ENCODE results near the gene DPEP3.
"Not testable (repeated sequence)": the region's sequence is repeated elsewhere in the genome, so short reads cannot be mapped to it uniquely, and the experiment has no call there.

The DPEP3 gene

GRCh38 chr16:67979955-67980678, at the start of gene DPEP3:
Gene DPEP3 (minus strand): TSS chr16:67980499. CDS start chr16:67980380, 119 bp downstream.
- DNase-seq (ENCODE audit: low read depth in 2 of 2), result no peak

- no peak for DNase-seq (ENCODE audit: low read depth in 2 of 2)
Measured at GRCh38 chr16:68028996-68029395, 48.7 kb upstream of the DPEP3 start.

GRCh38 chr16:68022728-68023537, 42.6 kb upstream of the DPEP3 start, which contains the start of the genes DDX28 and DUS2:
Gene DDX28 (minus strand): TSS chr16:68023232. CDS start chr16:68023202, 30 bp downstream.
Gene DUS2 (plus strand): TSS chr16:68023284. CDS start chr16:68038024, 14,740 bp downstream.
- peak; percentile 72 to 76 for DNase-seq (ENCODE audit: low read depth in 2 of 2)

DNA sequence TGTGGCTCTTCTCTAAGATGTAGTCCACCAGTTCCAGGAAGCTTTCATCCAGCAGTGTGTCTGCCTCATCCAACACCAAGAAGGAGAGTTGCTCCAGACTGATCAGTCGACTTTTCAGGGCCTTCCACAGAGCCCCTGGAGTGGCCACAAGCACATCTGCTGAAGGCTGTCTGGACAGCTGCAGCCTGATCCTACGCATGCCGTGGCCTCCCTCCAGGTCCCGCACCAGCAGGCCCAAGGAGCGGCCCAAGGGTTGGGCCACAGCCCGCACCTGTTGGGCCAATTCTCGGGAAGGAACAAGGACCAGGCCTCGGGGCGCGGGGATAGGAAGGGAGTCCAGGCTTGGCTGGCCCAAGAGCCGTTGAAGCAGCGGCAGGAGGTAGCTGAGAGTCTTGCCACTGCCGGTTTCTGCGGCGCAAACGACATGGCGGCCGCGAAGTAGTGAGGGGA, 42.0 kb upstream of the DPEP3 start:
- DNase-seq (ENCODE audit: low read depth in 2 of 2), result no peak

GRCh38 chr16:68021490-68021889, 41.2 kb upstream of the DPEP3 start:
- no peak for DNase-seq (ENCODE audit: low read depth in 2 of 2)

GRCh38 chr16:68019167-68019680, 38.9 kb upstream of the DPEP3 start:
- no peak for DNase-seq (ENCODE audit: low read depth in 2 of 2)

GRCh38 chr16:68015681-68016080, 35.4 kb upstream of the DPEP3 start, which contains the start of gene DPEP2NB:
Gene DPEP2NB (minus strand): TSS chr16:68015911. CDS start chr16:68015770, 141 bp downstream.
- DNase-seq (ENCODE audit: low read depth in 2 of 2), result no peak

- no peak for DNase-seq (ENCODE audit: low read depth in 2 of 2)
Measured at GRCh38 chr16:68013440-68013839, 33.1 kb upstream of the DPEP3 start.

GRCh38 chr16:68009872-68010271, 29.6 kb upstream of the DPEP3 start:
- not testable (repeated sequence) for DNase-seq (ENCODE audit: low read depth in 2 of 2)

- no peak for DNase-seq (ENCODE audit: low read depth in 2 of 2)
Measured at GRCh38 chr16:68009157-68009735, 28.9 kb upstream of the DPEP3 start.

DNA sequence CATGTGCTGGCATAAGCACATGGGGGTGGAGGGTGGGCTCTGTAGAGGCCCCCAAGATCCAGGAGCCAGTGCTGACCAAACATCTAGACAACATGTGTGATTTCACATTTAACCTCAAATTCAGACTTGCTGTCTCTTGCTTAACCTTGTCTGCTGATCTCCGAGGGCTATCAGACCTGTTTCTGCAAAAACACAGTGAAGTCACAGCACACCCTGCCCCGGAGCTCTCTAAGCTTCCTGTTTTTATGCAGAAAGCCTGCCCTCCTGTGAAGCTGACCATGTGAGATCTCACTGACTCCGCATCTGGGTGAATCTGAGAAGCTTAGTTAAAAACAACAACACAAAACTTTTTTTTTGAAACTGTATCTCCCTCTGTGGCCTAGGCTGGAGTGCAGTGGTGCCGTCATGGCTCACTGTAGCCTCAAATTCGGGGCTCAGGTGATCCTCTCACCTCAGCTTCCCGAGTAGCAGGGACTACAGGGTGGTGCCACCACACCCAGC, 25.5 kb upstream of the DPEP3 start:
- DNase-seq (ENCODE audit: low read depth in 2 of 2), result no peak

- no peak for DNase-seq (ENCODE audit: low read depth in 2 of 2)
Measured at GRCh38 chr16:68005211-68005610, 24.9 kb upstream of the DPEP3 start.

- DNase-seq (ENCODE audit: low read depth in 2 of 2), result no peak
Measured at GRCh38 chr16:68003031-68003430, 22.7 kb upstream of the DPEP3 start.

DNA sequence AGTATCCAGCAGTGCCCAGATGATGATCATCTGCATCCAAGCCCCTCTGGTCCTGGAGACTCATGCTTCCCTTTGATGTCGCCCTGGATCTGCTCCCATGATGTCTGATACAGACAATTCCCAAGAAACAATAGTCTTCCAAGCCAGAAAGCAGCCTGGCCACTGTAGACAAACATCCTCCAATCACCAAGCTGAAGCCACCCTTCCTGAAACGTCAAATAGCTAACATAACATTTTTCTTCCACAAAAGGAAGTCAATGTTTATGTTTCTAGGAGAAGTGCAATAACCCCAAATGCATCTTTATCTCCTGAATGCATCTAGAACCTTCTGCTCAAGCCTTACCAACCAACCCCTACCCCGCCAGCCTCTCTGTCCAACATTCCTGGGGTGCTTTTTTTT, 20.2 kb upstream of the DPEP3 start:
- DNase-seq (ENCODE audit: low read depth in 2 of 2), result no peak

- no peak for DNase-seq (ENCODE audit: low read depth in 2 of 2)
Measured at GRCh38 chr16:67999985-68000384, 19.7 kb upstream of the DPEP3 start.

- DNase-seq (ENCODE audit: low read depth in 2 of 2), result not testable (repeated sequence)
Measured at GRCh38 chr16:67998779-67999688, 18.7 kb upstream of the DPEP3 start, which contains the start of gene DPEP2. Gene DPEP2 (minus strand): TSS chr16:67999484. CDS start chr16:67993212, 6,272 bp downstream.

GRCh38 chr16:67998231-67998778, 18.0 kb upstream of the DPEP3 start:
- DNase-seq (ENCODE audit: low read depth in 2 of 2), result not testable (repeated sequence)

DNA sequence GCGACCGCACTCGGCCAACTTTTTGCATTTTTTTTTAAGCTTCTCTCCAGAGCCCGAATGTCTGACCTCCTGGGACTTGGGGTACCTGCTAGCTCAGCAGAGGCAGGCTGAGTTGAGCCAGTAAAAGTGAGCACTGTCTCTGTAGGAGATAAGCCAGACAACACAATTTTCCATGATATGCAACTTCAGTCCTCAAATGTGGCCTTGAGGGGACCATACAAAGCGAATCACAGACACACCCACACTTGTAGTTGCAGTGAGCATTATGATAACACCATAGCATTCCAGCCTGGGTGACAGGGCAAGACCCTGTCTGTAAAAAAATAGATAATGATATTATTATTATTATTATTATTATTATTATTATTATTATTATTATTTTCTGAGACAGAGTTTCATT, 16.4 kb upstream of the DPEP3 start:
- no peak for DNase-seq (ENCODE audit: low read depth in 2 of 2)

DNA sequence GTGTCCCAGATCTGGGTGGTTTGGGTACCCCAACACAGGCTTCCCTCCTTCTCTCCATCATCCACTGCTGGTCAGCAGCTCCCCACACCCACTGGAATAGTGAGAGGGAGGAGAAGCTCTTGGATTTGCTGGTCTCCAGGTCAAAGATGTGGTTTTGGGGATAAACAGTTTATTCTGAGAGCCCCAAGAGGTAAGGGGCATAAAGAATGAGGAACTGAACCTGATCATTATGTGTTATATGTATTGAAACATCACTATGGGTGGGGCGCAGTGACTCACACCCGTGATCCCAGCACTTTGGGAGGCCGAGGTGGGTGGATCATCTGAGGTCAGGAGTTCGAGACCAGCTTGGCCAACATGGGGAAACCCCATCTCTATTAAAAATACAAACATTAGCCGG, 15.1 kb upstream of the DPEP3 start:
- no peak for DNase-seq (ENCODE audit: low read depth in 2 of 2)

GRCh38 chr16:67994040-67994408, 13.7 kb upstream of the DPEP3 start:
- DNase-seq (ENCODE audit: low read depth in 2 of 2), result not testable (repeated sequence)
